SK-N-SH treated with all-trans-retinoic acid at 6 μM for 48 hours (cell line): ENCODE data around the gene SF3A1.
A peak's percentile ranks its signal among the peaks of the same experiment; 100 is the strongest.

ENCODE experiments used
- ATAC-seq: fragments of 200-7000 bp; cut with Tn5 transposase; 3 replicates; pipeline ENCODE4 v1.9.1; 2020; ENCODE audit warnings: mild to moderate bottlenecking, moderate library complexity
- ARNTL ChIP-seq: fragments of 450-650 bp; formaldehyde crosslinking; IDR thresholded peaks from 2 replicates; pipeline ENCODE4 v1.5.0; 2020; ENCODE audit warnings: low read depth, mild to moderate bottlenecking, moderate library complexity, borderline replicate concordance
- BACH2 ChIP-seq: fragments of 250-450 bp; sonication (Bioruptor Pico); IDR thresholded peaks from 2 replicates; pipeline ENCODE4 v1.9.0; 2021; ENCODE audit warnings: mild to moderate bottlenecking, borderline replicate concordance
- CREB5 ChIP-seq: fragments of 250-450 bp; sonication (Bioruptor Pico); IDR thresholded peaks from 2 replicates; pipeline ENCODE4 v1.5.1; 2020; ENCODE audit warnings: low read depth, mild to moderate bottlenecking, moderate library complexity
- CSDC2 ChIP-seq: fragments of 250-450 bp; sonication (Bioruptor Pico); IDR thresholded peaks from 2 replicates; pipeline ENCODE4 v1.5.0; 2020; ENCODE audit warnings: mild to moderate bottlenecking, moderate library complexity
- CSRNP3 ChIP-seq: fragments of 250-450 bp; sonication (Bioruptor Pico); IDR thresholded peaks from 2 replicates; pipeline ENCODE4 v1.5.1; 2021; ENCODE audit warnings: mild to moderate bottlenecking, moderate library complexity
- ESRRG ChIP-seq: fragments of 250-450 bp; sonication (Bioruptor Pico); IDR thresholded peaks from 2 replicates; pipeline ENCODE4 v1.6.1; 2021; ENCODE audit warnings: mild to moderate bottlenecking
- GLIS3 ChIP-seq: fragments of 250-450 bp; sonication (Bioruptor Pico); IDR thresholded peaks from 2 replicates; pipeline ENCODE4 v1.5.0; 2020; ENCODE audit warnings: mild to moderate bottlenecking, moderate library complexity
- ISL1 ChIP-seq: fragments of 250-450 bp; sonication (Bioruptor Pico); IDR thresholded peaks from 2 replicates; pipeline ENCODE4 v2.1.2; 2022; ENCODE audit warnings: mild to moderate bottlenecking, moderate library complexity
- OSR1 ChIP-seq: fragments of 250-450 bp; sonication (Bioruptor Pico); IDR thresholded peaks from 2 replicates; pipeline ENCODE4 v1.8.0; 2022; ENCODE audit warnings: moderate library complexity, mild to moderate bottlenecking, inconsistent platforms
- PATZ1 ChIP-seq: fragments of 250-450 bp; sonication (Bioruptor Pico); IDR thresholded peaks from 2 replicates; pipeline ENCODE4 v1.8.0; 2020; ENCODE audit warnings: mild to moderate bottlenecking, moderate library complexity, borderline replicate concordance
- POU6F1 ChIP-seq: fragments of 250-450 bp; sonication (Bioruptor Pico); IDR thresholded peaks from 2 replicates; pipeline ENCODE4 v1.8.0; 2021; ENCODE audit warnings: low read depth, mild to moderate bottlenecking, moderate library complexity, borderline replicate concordance
- PPARA ChIP-seq: fragments of 250-450 bp; sonication (Bioruptor Pico); IDR thresholded peaks from 2 replicates; pipeline ENCODE4 v1.5.0; 2020; ENCODE audit warnings: mild to moderate bottlenecking, borderline replicate concordance
- RARB ChIP-seq: fragments of 250-450 bp; sonication (Bioruptor Pico); IDR thresholded peaks from 2 replicates; pipeline ENCODE4 v1.8.0; 2021; ENCODE audit warnings: mild to moderate bottlenecking, moderate library complexity
- SNAI2 ChIP-seq: fragments of 250-450 bp; sonication (Bioruptor Pico); IDR thresholded peaks from 2 replicates; pipeline ENCODE4 v1.5.0; 2020; ENCODE audit warnings: mild to moderate bottlenecking, moderate library complexity
- TCF4 ChIP-seq: fragments of 250-450 bp; sonication (Bioruptor Pico); IDR thresholded peaks from 2 replicates; pipeline ENCODE4 v1.8.0; 2021; ENCODE audit warnings: mild to moderate bottlenecking, moderate library complexity, borderline replicate concordance
- TOX ChIP-seq: fragments of 250-450 bp; sonication (Bioruptor Pico); IDR thresholded peaks from 2 replicates; pipeline ENCODE4 v1.8.0; 2021; ENCODE audit warnings: mild to moderate bottlenecking, moderate library complexity, borderline replicate concordance
- TSHZ2 ChIP-seq: fragments of 250-450 bp; sonication (Bioruptor Pico); IDR thresholded peaks from 2 replicates; pipeline ENCODE4 v1.5.0; 2020; ENCODE audit warnings: mild to moderate bottlenecking, moderate library complexity
- ZFP3 ChIP-seq: fragments of 250-450 bp; sonication (Bioruptor Pico); IDR thresholded peaks from 2 replicates; pipeline ENCODE4 v1.5.0; 2020; ENCODE audit warnings: mild to moderate bottlenecking, moderate library complexity
- ZFP30 ChIP-seq: fragments of 450-650 bp; formaldehyde crosslinking; IDR thresholded peaks from 2 replicates; pipeline ENCODE4 v1.5.0; 2022; ENCODE audit warnings: mild to moderate bottlenecking, moderate library complexity
- ZNF565 ChIP-seq: fragments of 450-650 bp; formaldehyde crosslinking; conservative IDR thresholded peaks from 2 replicates; pipeline ENCODE4 v1.5.0; 2020; ENCODE audit warnings: low read depth, mild to moderate bottlenecking, moderate library complexity
- ZNF70 ChIP-seq: fragments of 450-650 bp; formaldehyde crosslinking; IDR thresholded peaks from 2 replicates; pipeline ENCODE4 v1.5.0; 2020; ENCODE audit warnings: mild to moderate bottlenecking, moderate library complexity
- ZNF8 ChIP-seq: fragments of 450-650 bp; formaldehyde crosslinking; IDR thresholded peaks from 2 replicates; pipeline ENCODE4 v1.5.0; 2020; ENCODE audit warnings: mild to moderate bottlenecking, moderate library complexity

The SF3A1 gene

GRCh38 chr22:30313527-30314363 is 42.9 kb downstream of the SF3A1 start:
- peak; percentile 15; the same call in 1 of the 3 replicates for ATAC-seq
- TF ChIP-seq ZNF8 (no peak), CREB5 (CRISPR knock-in tag) (no peak), GLIS3 (CRISPR knock-in tag) (no peak), ARNTL (no peak), TCF4 (peak; percentile 72), BACH2 (CRISPR knock-in tag) (no peak), ZNF565 (no peak), SNAI2 (CRISPR knock-in tag) (no peak), ZFP30 (CRISPR knock-in tag) (no peak), OSR1 (CRISPR knock-in tag) (no peak), CSRNP3 (CRISPR knock-in tag) (peak; percentile 46; the same call in 1 of the 2 replicates), PPARA (CRISPR knock-in tag) (no peak), PATZ1 (CRISPR knock-in tag) (no peak), ZNF70 (no peak), RARB (CRISPR knock-in tag) (no peak), TOX (CRISPR knock-in tag) (no peak), ESRRG (no peak), TSHZ2 (no peak), ISL1 (CRISPR knock-in tag) (peak; percentile 86), ZFP3 (CRISPR knock-in tag) (no peak)

- peak; percentile 38 for ATAC-seq
- no peak for TF ChIP-seq ISL1 (CRISPR knock-in tag)
- TF ChIP-seq ESRRG = no peak
- TF ChIP-seq POU6F1 = no peak
- no peak for TF ChIP-seq ZNF565
- TF ChIP-seq ARNTL = no peak
- TF ChIP-seq ZFP30 (CRISPR knock-in tag) = no peak
- no peak for TF ChIP-seq TCF4
- TF ChIP-seq CSDC2 (CRISPR knock-in tag) = no peak
- no peak for TF ChIP-seq CREB5 (CRISPR knock-in tag)
- TF ChIP-seq OSR1 (CRISPR knock-in tag) = no peak
- no peak for TF ChIP-seq RARB (CRISPR knock-in tag)
- no peak for TF ChIP-seq PPARA (CRISPR knock-in tag)
- TF ChIP-seq SNAI2 (CRISPR knock-in tag) = no peak
- no peak for TF ChIP-seq ZNF8
- TF ChIP-seq TSHZ2 = no peak
- TF ChIP-seq GLIS3 (CRISPR knock-in tag) = no peak
- TF ChIP-seq TOX (CRISPR knock-in tag) = no peak
Measured at GRCh38 chr22:30312053-30312452, 44.6 kb downstream of the SF3A1 start.
